ENCODE results near the gene CAMK2B. TPM values are rescaled to one million over a fixed set of nuclear protein-coding genes. Genes with fewer than 3 reads are reported as not detected.

Gene CAMK2B
- total RNA-seq, 1 experiment from 2014 or later, result 0.34 TPM

GRCh38 chr7:44259547-44260457, 65.6 kb downstream of the CAMK2B start:
- Histone ChIP-seq H3K36me3 (ENCODE audit: control insufficient read depth in 1 of 2, insufficient read depth in 2 of 2, low read length in 2 of 2) (no peaks in the 10 kb centered on the region), H3K4me2 (ENCODE audit: low read length) (no peak overlapping the region), H3K9me3 (ENCODE audit: control insufficient read depth in 1 of 2, insufficient read depth in 1 of 2, low read depth in 1 of 2, low read length in 2 of 2) (no peaks in the 10 kb centered on the region), H3K9me2 (ENCODE audit: insufficient read depth) (no peaks in the 10 kb centered on the region), H4K20me1 (ENCODE audit: insufficient read depth) (no peaks in the 10 kb centered on the region), H3K9ac (ENCODE audit: low read length) (no peak overlapping the region), H3K27ac (ENCODE audit: low read depth, low read length) (no peak overlapping the region), H3K4me1 (ENCODE audit: control insufficient read depth in 1 of 2, insufficient read depth in 2 of 2, low read length in 2 of 2) (peaks cover 4 to 21% of the 10 kb centered on the region in 2 experiments; a peak in 3 of 4 replicates), H3K79me2 (ENCODE audit: insufficient read depth, low read length) (no peaks in the 10 kb centered on the region), H3K4me3 (replicated peaks in 1 of 2; ENCODE audit: low read depth in 1 of 2, low read length in 2 of 2) (no peak overlapping the region), H3K27me3 (ENCODE audit: insufficient read depth, low read length) (no peaks in the 10 kb centered on the region), H2AFZ (ENCODE audit: low read depth, low read length, poor library complexity, severe bottlenecking) (no peak overlapping the region)
- ChIA-PET POLR2A (no interaction called here), RAD21 (ENCODE audit: low non-redundant PET in 1 of 2, low total read pairs in 2 of 2, uncharacterized antibody in 2 of 2, unreplicated experiment in 2 of 2) (no interaction called here), CTCF (no interaction called here)
- TF ChIP-seq RAD21 (IDR thresholded peaks at IDR 0.05; ENCODE audit: low read depth) (no peak), ZNF274 (IDR thresholded peaks at IDR 0.05; ENCODE audit: low read depth, low read length) (no peak), CBX3 (IDR thresholded peaks at IDR 0.05; ENCODE audit: low read depth) (no peak), CEBPB (IDR thresholded peaks at IDR 0.05; ENCODE audit: low read depth) (no peak), ELF1 (IDR thresholded peaks at IDR 0.05; ENCODE audit: borderline replicate concordance, low read depth) (no peak), TCF7L2 (IDR thresholded peaks at IDR 0.05; ENCODE audit: borderline replicate concordance, extremely low read depth, insufficient read depth, insufficient read length) (no peak), ZFX (IDR thresholded peaks at IDR 0.05) (no peak), SP1 (IDR thresholded peaks at IDR 0.05; ENCODE audit: low read depth) (no peak), EZH2 (IDR thresholded peaks at IDR 0.05) (no peak), JUND (IDR thresholded peaks at IDR 0.05) (no peak), POLR2A (IDR thresholded peaks at IDR 0.05; ENCODE audit: borderline replicate concordance, extremely low read depth, insufficient read depth, insufficient read length) (no peak), EGR1 (IDR thresholded peaks at IDR 0.05; ENCODE audit: low read depth) (no peak), ZBTB33 (IDR thresholded peaks at IDR 0.05; ENCODE audit: extremely low read depth, insufficient replicate concordance, low read length) (no peak), MAX (IDR thresholded peaks at IDR 0.05) (no peak)
- TF ChIP-seq, protein P1, sequence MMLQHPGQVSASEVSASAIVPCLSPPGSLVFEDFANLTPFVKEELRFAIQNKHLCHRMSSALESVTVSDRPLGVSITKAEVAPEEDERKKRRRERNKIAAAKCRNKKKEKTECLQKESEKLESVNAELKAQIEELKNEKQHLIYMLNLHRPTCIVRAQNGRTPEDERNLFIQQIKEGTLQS (IDR thresholded peaks at IDR 0.05), result no peak
- TF ChIP-seq, protein P2, sequence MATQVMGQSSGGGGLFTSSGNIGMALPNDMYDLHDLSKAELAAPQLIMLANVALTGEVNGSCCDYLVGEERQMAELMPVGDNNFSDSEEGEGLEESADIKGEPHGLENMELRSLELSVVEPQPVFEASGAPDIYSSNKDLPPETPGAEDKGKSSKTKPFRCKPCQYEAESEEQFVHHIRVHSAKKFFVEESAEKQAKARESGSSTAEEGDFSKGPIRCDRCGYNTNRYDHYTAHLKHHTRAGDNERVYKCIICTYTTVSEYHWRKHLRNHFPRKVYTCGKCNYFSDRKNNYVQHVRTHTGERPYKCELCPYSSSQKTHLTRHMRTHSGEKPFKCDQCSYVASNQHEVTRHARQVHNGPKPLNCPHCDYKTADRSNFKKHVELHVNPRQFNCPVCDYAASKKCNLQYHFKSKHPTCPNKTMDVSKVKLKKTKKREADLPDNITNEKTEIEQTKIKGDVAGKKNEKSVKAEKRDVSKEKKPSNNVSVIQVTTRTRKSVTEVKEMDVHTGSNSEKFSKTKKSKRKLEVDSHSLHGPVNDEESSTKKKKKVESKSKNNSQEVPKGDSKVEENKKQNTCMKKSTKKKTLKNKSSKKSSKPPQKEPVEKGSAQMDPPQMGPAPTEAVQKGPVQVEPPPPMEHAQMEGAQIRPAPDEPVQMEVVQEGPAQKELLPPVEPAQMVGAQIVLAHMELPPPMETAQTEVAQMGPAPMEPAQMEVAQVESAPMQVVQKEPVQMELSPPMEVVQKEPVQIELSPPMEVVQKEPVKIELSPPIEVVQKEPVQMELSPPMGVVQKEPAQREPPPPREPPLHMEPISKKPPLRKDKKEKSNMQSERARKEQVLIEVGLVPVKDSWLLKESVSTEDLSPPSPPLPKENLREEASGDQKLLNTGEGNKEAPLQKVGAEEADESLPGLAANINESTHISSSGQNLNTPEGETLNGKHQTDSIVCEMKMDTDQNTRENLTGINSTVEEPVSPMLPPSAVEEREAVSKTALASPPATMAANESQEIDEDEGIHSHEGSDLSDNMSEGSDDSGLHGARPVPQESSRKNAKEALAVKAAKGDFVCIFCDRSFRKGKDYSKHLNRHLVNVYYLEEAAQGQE (IDR thresholded peaks at IDR 0.05; ENCODE audit: low read depth), result no peak
- intact Hi-C loops (cut with micrococcal nuclease), result no loop called here
- BruUV-seq (replicated peaks), result no TSS peak
- DNase-seq (ENCODE audit: low read depth, low spot score), result no peak
- ATAC-seq, result no peak
